Kidney (tissue), 14 donors: ENCODE measurements around the gene SPTBN4. TPM values are rescaled to one million over a fixed set of nuclear protein-coding genes. Genes with fewer than 3 reads are reported as not detected.
A peak's percentile ranks its signal among the peaks of the same experiment; 100 is the strongest.

ENCODE experiments used
- DNase-seq, 5 donors: peaks; one replicate each; pipeline ENCODE4 v3.0.0-alpha.2; 2013 to 2020
- FAIRE-seq: peaks from 2 replicates; lab custom pipeline; 2012; peaks lifted over from hg19 to GRCh38; lab: Jason Lieb, UNC
- H3K27ac ChIP-seq, 2 donors: one replicate each; pipeline ENCODE4 v1.7.0; 2013; ENCODE audit warnings: low read depth in 2 of 2, low read length in 2 of 2, inconsistent platforms in 1 of 2
- H3K27me3 ChIP-seq: one replicate; pipeline ENCODE4 v1.7.1; 2013; ENCODE audit warnings: low read length, inconsistent platforms; ENCODE audit not compliant: control insufficient read depth, insufficient read depth
- H3K36me3 ChIP-seq, 3 donors: one replicate each; pipeline versions ENCODE4 v1.7.0 to v1.7.1; 2013; ENCODE audit warnings: low read length in 3 of 3, control low read depth in 1 of 3, inconsistent platforms in 1 of 3; ENCODE audit not compliant: insufficient read depth in 3 of 3, control insufficient read depth in 2 of 3
- H3K4me1 ChIP-seq, 3 donors: one replicate each; pipeline versions ENCODE4 v1.7.0 to v1.7.1; 2013; ENCODE audit warnings: low read length in 3 of 3, inconsistent platforms in 1 of 3, low read depth in 1 of 3; ENCODE audit not compliant: control insufficient read depth in 2 of 3, insufficient read depth in 2 of 3
- H3K4me3 ChIP-seq, 3 donors: one replicate each; pipeline versions ENCODE4 v1.7.0 to v1.8.1; 2013; ENCODE audit warnings: low read length in 3 of 3, control low read depth in 1 of 3, inconsistent platforms in 1 of 3
- H3K9ac ChIP-seq, 3 donors: one replicate each; pipeline versions ENCODE4 v1.7.0 to v1.7.1; 2013; ENCODE audit warnings: low read length in 3 of 3, control low read depth in 1 of 3, inconsistent platforms in 1 of 3
- H3K9me3 ChIP-seq, 3 donors: one replicate each; pipeline versions ENCODE4 v1.7.0 to v1.7.1; 2013; ENCODE audit warnings: low read length in 3 of 3, control low read depth in 1 of 3, inconsistent platforms in 1 of 3; ENCODE audit not compliant: control insufficient read depth in 2 of 3, insufficient read depth in 1 of 3
- intact Hi-C: fragments of 100-400 bp; cut with DNase I; formaldehyde crosslinking; loops from one replicate; pipeline ENCODE4 v1.11.1; 2022
- polyA plus RNA-seq: library from polyadenylated mRNA; stranded (reverse); fragments of 350-450 nt; fragmentation: Illumina TruSeq; extraction: RNeasy Lipid Tissue Mini Kit (QIAGEN cat#74804); gene quantifications from one replicate; pipeline ENCODE4 v1.2.3, GENCODE V29; 2014; ENCODE audit warnings: low read depth, low replicate concordance; ENCODE audit not compliant: insufficient read depth
- total RNA-seq: library from RNA; stranded (reverse); fragmentation: NEBNext Ultra II Directional; extraction: Animal tissue kit (Norgen Biotek cat#: 25700); gene quantifications from one replicate; pipeline ENCODE4 v1.2.1, GENCODE V29; 2021
- TF ChIP-seq, protein P1 (sequence below): IDR thresholded peaks from 3 replicates; pipeline ENCODE4 v1.5.1; 2012; ENCODE audit warnings: mild to moderate bottlenecking, moderate library complexity, borderline replicate concordance; ENCODE audit not compliant: insufficient read depth; ENCODE audit errors: extremely low read depth
- donor health status: control.
- donor health status: control.
- donor health status: control.
- donor health status: control.
- donor health status: control.
- donor health status: DM: yes; HTN: yes; CAD: no.
- donor health status: Normal renal cell carcinoma (clear cell type).

SPTBN4 gene
- total and polyA plus RNA-seq, 2 donors from 2014 or later: 0.82 to 4.6 TPM

DNA sequence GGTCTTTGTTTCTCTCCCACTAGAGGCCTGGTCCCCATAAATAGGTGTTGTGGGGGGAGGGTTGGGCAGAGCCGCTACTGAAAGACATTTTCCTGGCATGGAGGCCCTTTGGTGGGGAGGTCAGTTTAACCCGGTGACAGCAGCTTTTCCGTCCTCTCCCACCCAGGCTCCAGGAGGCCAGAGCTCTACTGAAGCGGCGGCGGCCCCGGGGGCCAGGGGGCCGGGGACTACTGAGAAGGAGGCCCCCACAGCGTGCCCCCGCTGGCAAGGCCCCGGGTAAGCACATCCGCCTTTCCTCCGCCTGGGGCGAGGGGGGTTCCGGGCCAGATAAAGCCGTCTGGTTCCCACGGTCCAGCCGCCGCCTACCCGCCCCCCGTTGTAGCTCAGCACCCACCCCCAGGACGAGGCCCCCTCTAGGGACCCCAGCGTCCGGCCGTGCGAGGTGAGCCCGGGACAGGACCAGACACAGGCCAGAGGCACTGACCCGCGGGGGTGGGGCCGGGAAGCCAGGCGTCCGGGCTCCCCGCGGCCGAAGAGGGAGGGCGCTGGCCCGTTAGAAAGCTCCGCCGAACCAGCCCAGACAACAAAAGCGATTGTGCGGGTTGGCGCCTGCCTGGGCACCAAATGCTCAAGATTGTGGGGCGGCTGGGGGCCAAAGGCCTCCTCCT, 133.2 kb downstream of the SPTBN4 start:
- Histone ChIP-seq H3K36me3 (no peaks in the 10 kb centered on the region), H3K27ac (peak overlapping the region; percentile 11 to 45), H3K4me3 (peak overlapping the region in 1 of 3 donors; percentile 17), H3K9me3 (no peaks in the 10 kb centered on the region), H3K27me3 (peaks cover 2% of the 10 kb centered on the region), H3K4me1 (peaks cover 0 to 27% (median 6%) of the 10 kb centered on the region in 3 donors), H3K9ac (peak overlapping the region in 1 of 3 donors; percentile 46)
- FAIRE-seq (no peak), DNase-seq (peak in 2 of 5 donors; percentile 40 to 83)
- intact Hi-C loops: loop anchor here (10.0 kb wide), 1 partner anchor 55 kb away; no protein-coding TSS in a partner anchor
- TF ChIP-seq, protein P1, sequence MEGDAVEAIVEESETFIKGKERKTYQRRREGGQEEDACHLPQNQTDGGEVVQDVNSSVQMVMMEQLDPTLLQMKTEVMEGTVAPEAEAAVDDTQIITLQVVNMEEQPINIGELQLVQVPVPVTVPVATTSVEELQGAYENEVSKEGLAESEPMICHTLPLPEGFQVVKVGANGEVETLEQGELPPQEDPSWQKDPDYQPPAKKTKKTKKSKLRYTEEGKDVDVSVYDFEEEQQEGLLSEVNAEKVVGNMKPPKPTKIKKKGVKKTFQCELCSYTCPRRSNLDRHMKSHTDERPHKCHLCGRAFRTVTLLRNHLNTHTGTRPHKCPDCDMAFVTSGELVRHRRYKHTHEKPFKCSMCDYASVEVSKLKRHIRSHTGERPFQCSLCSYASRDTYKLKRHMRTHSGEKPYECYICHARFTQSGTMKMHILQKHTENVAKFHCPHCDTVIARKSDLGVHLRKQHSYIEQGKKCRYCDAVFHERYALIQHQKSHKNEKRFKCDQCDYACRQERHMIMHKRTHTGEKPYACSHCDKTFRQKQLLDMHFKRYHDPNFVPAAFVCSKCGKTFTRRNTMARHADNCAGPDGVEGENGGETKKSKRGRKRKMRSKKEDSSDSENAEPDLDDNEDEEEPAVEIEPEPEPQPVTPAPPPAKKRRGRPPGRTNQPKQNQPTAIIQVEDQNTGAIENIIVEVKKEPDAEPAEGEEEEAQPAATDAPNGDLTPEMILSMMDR: no peak

DNA sequence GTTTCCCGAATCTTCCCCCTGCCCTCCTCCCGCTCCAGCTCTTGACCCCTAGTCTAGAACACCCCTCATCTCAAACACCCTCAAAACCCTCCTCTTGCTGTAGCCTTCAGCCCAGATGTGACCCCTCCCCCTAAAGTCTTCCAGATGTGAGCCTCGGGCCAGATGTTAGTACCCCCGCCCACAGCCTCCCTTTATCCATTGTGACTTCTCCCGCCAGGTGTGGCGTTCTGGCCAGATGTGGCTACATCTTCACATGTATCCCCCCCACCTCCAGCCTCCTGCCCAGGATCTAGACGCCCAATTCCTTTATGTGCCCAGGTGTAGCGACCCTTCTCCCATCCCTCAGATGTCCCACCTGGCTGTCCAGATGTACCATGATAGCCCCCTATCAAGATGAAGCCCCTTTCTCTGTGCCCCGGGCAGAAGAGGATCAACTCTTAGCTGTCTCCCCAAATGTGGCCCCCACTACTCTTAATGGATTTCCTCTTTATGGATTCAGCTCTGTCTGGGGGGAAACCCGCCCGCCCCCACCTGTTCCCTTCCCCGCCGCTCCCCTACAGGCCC, 133.9 kb downstream of the SPTBN4 start:
- intact Hi-C loops: no loop called here
- TF ChIP-seq, protein P1: no peak
- peaks cover 2% of the 10 kb centered on the region for H3K27me3 ChIP-seq
- H3K9me3 ChIP-seq: no peaks in the 10 kb centered on the region
- no peaks in the 10 kb centered on the region for H3K36me3 ChIP-seq
- FAIRE-seq: no peak
- peaks cover 0 to 30% (median 6%) of the 10 kb centered on the region in 3 donors for H3K4me1 ChIP-seq
- DNase-seq: no peak
- no peak overlapping the region for H3K9ac ChIP-seq
- peak overlapping the region in 1 of 3 donors; percentile 17 for H3K4me3 ChIP-seq
- H3K27ac ChIP-seq: peak overlapping the region in 1 of 2 donors; percentile 11

DNA sequence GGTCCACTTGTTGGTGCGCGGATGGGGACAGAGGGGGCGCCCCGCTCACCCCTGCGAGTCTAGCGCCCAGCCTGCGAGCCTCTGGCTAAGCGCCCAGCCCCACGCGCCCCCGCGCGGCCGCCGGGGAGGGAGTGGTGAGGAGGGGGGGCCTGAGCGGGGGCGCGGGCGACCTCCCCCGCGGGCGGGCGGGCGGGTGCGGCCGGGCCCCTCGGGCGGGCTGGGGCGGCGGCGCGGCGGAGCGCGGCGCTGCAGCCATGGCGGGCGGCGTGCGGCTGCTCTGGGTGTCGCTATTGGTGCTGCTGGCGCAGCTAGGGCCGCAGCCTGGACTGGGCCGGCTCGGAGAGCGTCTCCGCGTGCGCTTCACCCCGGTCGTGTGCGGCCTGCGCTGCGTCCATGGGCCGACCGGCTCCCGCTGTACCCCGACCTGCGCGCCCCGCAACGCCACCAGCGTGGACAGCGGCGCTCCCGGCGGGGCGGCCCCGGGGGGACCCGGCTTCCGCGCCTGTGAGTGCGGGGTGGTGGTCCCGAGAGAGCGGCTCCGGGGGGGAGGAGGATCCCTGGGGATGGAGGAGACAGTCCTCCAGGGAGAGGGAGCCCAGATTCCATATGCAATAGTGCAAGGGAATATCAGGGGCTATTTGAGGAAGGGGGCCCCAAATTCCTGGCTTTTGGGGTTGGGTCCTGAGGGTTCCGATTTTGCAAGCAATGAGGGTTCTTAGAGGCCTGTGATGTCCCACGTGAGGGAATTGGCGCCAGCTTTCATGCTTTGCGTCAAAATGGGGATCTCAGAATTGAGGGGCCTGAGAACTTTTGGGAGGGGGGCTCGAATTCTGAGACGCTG, 134.6 kb downstream of the SPTBN4 start, which contains the start of gene LTBP4:
Gene LTBP4 (plus strand): TSS at position 236 of the 841 bp plus-strand sequence. CDS start 19 bp downstream, at position 255.
- DNase-seq (peak in 4 of 5 donors; percentile 43 to 90 (median 80)), FAIRE-seq (no peak)
- intact Hi-C loops: no loop called here
- H3K9ac ChIP-seq: peak within 1 kb of the TSS in 2 of 3 donors; percentile 16 to 40
- H3K4me3 ChIP-seq: peak within 1 kb of the TSS; percentile 34 to 56 (median 50)
- H3K27ac ChIP-seq: peak within 1 kb of the TSS; percentile 17 to 23
- H3K9me3 ChIP-seq: no peaks in the 10 kb centered on the region
- H3K36me3 ChIP-seq: no peaks in the 10 kb centered on the region
- TF ChIP-seq, protein P1: no peak
- peaks cover 0 to 30% (median 6%) of the 10 kb centered on the region in 3 donors for H3K4me1 ChIP-seq
- H3K27me3 ChIP-seq: peaks cover 2% of the 10 kb centered on the region
